Calu3 (cell line): ENCODE data around the gene TAF1B. TPM values are rescaled to one million over a fixed set of nuclear protein-coding genes. Genes with fewer than 3 reads are reported as not detected.

Experiments
- BruUV-seq: library from RNA; stranded (reverse); fragments of 400-500 nt; replicated peaks from 2 replicates; lab custom pipeline; 2021; lab: Mats Ljungman, UMichigan
- CTCF ChIA-PET: fragments of 300-600 bp; sonication (Branson Sonifier 250); formaldehyde crosslinking; loops from one replicate; lab custom pipeline; 2022; ENCODE audit warnings: antibody characterized with exemption; lab: Charles Lee
- DNase-seq: peaks from one replicate; pipeline ENCODE4 v3.0.0; 2022
- H3K27ac Mint-ChIP-seq: one replicate; pipeline ENCODE4 v1.8.0; 2022; ENCODE audit warnings: mixed read lengths; ENCODE audit not compliant: unreplicated experiment
- H3K27me3 Mint-ChIP-seq: one replicate; pipeline ENCODE4 v1.8.0; 2022; ENCODE audit warnings: mixed read lengths; ENCODE audit not compliant: unreplicated experiment
- H3K36me3 Mint-ChIP-seq: one replicate; pipeline ENCODE4 v1.8.0; 2022; ENCODE audit warnings: mild to moderate bottlenecking, moderate library complexity, mixed read lengths; ENCODE audit not compliant: insufficient read depth, unreplicated experiment
- H3K4me1 Mint-ChIP-seq: one replicate; pipeline ENCODE4 v1.8.0; 2022; ENCODE audit warnings: mild to moderate bottlenecking, low read depth, mixed read lengths; ENCODE audit not compliant: unreplicated experiment
- H3K4me3 Mint-ChIP-seq: one replicate; pipeline ENCODE4 v1.8.0; 2022; ENCODE audit warnings: mild to moderate bottlenecking, low read depth, moderate library complexity, mixed read lengths; ENCODE audit not compliant: unreplicated experiment
- H3K9me3 Mint-ChIP-seq: one replicate; pipeline ENCODE4 v1.8.0; 2022; ENCODE audit warnings: low read depth, mixed read lengths; ENCODE audit not compliant: unreplicated experiment
- CTCF ChIP-seq: fragments of 200-600 bp; IDR thresholded peaks from one replicate; pipeline ENCODE4 v1.8.0; 2022; ENCODE audit warnings: antibody characterized with exemption; ENCODE audit not compliant: unreplicated experiment
- intact Hi-C: fragments of 100-400 bp; cut with micrococcal nuclease; formaldehyde crosslinking; loops from one replicate; pipeline ENCODE4 v1.10.0; 2022; ENCODE audit not compliant: unreplicated experiment
- total RNA-seq: library from RNA; stranded (reverse); gene quantifications from 2 replicates; pipeline ENCODE4 v1.2.3, GENCODE V29; 2022

The TAF1B gene
- total RNA-seq, 1 experiment from 2014 or later, result 23.0 TPM

- CTCF ChIA-PET, result no interaction called here
Measured at GRCh38 chr2:9949239-9949991, 106.1 kb downstream of the TAF1B start.

GRCh38 chr2:9949992-9950520, 106.8 kb downstream of the TAF1B start:
- intact Hi-C loops, result no loop called here
- TF ChIP-seq CTCF, result no peak
- Mint-ChIP-seq H3K36me3 (peaks cover 29% of the 10 kb centered on the region), H3K4me1 (peaks cover 35% of the 10 kb centered on the region), H3K9me3 (no peaks in the 10 kb centered on the region), H3K4me3 (peak overlapping the region; percentile 67), H3K27me3 (peaks cover 41% of the 10 kb centered on the region), H3K27ac (no peak overlapping the region)
- no peak for DNase-seq
- CTCF ChIA-PET, result no interaction called here
- BruUV-seq, result no TSS peak

More at GRCh38 chr2:9949239-9949991, 106.1 kb downstream of the TAF1B start:
- intact Hi-C loops, result no loop called here
- peaks cover 31% of the 10 kb centered on the region for H3K4me1 Mint-ChIP-seq
- H3K4me3 Mint-ChIP-seq, result no peak overlapping the region
- peaks cover 29% of the 10 kb centered on the region for H3K36me3 Mint-ChIP-seq
- peaks cover 48% of the 10 kb centered on the region for H3K27me3 Mint-ChIP-seq
- DNase-seq, result no peak
- TF ChIP-seq CTCF, result no peak
- H3K9me3 Mint-ChIP-seq, result no peaks in the 10 kb centered on the region
- no peak overlapping the region for H3K27ac Mint-ChIP-seq
- BruUV-seq, result no TSS peak

- peaks cover 36% of the 10 kb centered on the region for H3K27me3 Mint-ChIP-seq
- BruUV-seq, result no TSS peak
Measured at GRCh38 chr2:9950521-9951271, 107.4 kb downstream of the TAF1B start.

GRCh38 chr2:9951272-9951521, 107.9 kb downstream of the TAF1B start:
- peaks cover 31% of the 10 kb centered on the region for H3K27me3 Mint-ChIP-seq
- peaks cover 29% of the 10 kb centered on the region for H3K36me3 Mint-ChIP-seq
- no peak for TF ChIP-seq CTCF
- CTCF ChIA-PET, result no interaction called here
- H3K4me1 Mint-ChIP-seq, result peaks cover 35% of the 10 kb centered on the region
- peak overlapping the region; percentile 67 for H3K4me3 Mint-ChIP-seq
- BruUV-seq, result no TSS peak
- H3K27ac Mint-ChIP-seq, result no peak overlapping the region
- intact Hi-C loops, result no loop called here
- no peak for DNase-seq
- no peaks in the 10 kb centered on the region for H3K9me3 Mint-ChIP-seq

More at GRCh38 chr2:9950521-9951271, 107.4 kb downstream of the TAF1B start:
- intact Hi-C loops, result no loop called here
- CTCF ChIA-PET, result no interaction called here
- peaks cover 35% of the 10 kb centered on the region for H3K4me1 Mint-ChIP-seq
- H3K9me3 Mint-ChIP-seq, result no peaks in the 10 kb centered on the region
- no peak for TF ChIP-seq CTCF
- peak overlapping the region; percentile 67 for H3K4me3 Mint-ChIP-seq
- H3K27ac Mint-ChIP-seq, result no peak overlapping the region
- peaks cover 29% of the 10 kb centered on the region for H3K36me3 Mint-ChIP-seq
- DNase-seq, result peak; percentile 42
